Activated CD4-positive, alpha-beta T cell treated with anti-CD3 and anti-CD28 coated beads, Interleukin-2, amount 50 U/mL, for 1 hour (primary cell): ENCODE measurements around the gene RAB7B.
"Not testable (repeated sequence)": the region's sequence is repeated elsewhere in the genome, so short reads cannot be mapped to it uniquely, and the experiment has no call there.

Source experiments
- DNase-seq: peaks from one replicate; pipeline ENCODE4 v3.0.0-alpha.2; 2020

The RAB7B gene

DNA sequence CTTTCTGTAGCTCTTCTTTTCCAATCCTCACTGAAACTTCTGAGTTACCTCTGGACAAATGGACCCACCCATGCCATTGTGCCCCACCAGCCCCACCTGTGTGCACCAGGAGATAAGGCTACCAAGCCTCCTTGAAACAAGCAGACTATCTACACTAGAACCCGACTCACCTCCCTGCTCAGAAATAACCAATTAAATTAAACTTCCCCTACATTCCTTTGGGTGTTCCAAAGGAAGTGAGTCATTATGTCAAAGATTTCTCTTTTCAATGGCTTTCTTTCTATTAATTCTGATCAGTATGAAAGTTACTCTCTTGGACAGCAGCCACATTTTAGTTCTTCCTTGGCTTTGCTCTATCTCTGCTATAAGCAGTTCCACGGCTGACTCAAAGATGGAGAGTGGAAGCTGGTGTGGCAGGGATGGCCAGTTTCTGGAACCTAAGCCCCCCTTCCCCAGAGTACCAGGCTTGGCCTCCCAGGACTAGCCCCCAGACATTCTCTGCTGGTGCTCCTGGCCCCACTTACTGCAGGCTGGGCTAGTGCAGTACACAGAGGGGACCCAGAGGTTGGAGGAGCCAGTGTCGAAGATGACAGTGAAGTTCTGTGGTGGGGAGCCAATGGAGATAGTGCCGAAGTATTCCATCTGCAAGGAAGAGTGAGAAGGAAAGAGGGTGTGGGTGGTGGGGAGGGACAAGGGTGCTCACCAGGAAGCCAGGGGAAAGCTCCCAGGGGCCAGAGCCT, 18.6 kb upstream of the RAB7B start:
- DNase-seq: no peak

DNA sequence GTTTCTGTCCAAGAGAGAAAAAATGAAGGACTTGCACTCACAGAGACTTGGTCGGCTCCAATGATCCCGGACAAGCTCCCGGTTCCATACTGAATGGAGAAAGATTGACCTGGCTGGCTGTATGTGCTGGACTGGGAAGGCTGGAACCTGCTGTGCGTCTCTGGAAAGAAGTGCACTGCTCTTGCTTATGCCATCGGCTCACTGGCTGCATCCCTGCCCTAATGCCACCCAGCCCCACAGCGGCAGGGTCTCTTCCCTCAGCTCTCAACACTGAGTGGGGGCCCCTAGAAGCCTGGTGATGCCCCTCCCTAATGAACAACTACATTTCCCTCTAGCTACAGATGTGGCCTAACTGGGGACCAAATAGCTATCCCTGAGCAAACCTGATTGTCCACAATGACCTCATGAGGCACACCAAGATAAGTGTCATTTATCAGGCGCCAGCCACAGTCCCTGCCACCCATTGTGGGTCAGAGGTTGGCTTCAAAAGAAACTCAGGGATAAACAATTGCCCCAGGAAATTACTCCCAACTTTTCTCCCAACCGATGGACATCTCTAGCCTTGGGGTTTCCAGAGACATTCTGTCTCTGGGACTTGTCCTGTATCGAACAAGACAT, 17.9 kb upstream of the RAB7B start:
- no peak for DNase-seq

DNA sequence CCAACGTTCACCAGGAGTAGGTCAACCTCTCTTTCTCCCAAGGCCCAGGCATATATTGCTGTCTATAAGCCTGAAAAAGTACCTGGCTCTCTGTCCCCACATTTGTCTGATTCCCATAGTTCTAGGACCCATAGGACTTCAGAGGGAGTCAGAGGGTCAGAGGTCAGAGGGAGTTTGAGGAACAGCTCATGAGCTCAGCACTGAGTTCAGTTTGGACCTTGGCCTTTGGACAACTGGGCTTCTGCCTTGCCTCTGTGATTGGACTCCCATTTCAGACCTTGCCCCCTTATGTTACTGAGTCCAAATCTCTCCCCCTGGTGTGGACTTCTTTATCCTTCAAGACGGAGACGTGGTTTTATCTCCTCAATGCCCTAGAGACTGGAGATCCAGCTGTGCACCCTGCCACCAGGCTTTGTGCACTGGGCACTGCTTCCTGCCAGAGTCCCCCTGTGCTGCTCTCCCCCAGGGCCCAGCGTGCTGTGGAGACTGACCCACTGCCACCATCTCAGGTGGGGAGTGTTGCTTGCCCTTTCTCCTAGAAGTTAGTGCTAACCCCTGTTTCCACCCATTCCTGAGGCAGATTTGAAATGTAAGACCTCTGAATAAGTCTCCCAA, 17.3 kb upstream of the RAB7B start:
- DNase-seq: no peak

GRCh38 chr1:206015071-206015470, 11.9 kb upstream of the RAB7B start:
- no peak for DNase-seq

DNA sequence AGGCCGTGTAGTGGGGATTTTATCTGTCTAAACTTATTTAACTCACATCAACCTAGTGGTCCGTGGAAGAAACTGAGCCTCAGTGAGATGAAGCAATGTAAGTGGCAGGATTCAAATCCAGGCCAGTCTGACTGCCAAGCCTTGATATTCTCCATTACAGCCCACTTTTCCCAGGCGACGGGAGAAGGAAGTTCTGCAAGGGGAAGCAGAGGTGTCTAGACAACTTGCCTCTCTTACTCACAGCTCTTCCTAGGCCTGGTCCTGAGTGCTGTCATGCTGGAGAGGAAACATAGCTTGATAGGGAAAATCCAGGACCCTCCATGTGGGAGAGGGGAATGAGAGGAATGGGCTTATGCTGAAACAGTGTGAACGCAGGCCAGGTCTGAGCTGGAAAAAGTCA, 11.4 kb upstream of the RAB7B start:
- no peak for DNase-seq

DNA sequence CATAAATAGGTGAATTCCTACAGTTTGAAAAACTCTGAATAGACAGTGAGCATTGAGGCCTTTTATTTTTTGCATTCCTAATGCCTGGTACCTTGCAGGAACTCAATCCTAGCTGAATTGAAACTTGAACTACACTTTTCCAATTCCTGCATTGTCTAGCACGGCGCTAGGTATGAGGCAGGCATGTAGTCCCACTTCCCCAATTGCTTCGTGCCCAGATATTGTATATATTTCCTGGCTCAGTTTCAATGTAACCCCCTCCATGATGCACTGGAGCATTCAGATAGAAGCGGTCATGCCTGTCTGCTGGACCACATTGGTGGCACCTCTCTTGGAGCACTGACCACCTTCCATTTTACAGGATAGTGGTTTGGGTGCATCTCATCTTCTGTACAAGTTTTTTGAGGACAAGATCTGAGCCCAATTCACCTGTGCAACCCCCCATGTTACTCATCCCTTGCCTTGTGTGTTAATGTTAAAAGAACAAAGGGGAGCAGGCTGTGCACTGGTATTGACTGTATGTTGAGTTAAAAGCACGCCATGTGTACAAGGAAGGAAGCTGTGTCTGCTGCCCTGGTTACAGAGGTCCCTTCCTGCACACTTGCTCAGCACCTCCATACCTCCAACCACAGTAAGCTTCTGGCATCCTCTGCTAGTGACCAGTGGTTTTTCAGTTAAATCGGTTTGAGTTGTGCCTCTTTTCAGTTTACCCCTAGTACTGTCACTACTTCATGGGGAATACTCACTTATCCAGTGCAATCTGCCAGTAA, 10.0 kb upstream of the RAB7B start:
- no peak for DNase-seq

DNA sequence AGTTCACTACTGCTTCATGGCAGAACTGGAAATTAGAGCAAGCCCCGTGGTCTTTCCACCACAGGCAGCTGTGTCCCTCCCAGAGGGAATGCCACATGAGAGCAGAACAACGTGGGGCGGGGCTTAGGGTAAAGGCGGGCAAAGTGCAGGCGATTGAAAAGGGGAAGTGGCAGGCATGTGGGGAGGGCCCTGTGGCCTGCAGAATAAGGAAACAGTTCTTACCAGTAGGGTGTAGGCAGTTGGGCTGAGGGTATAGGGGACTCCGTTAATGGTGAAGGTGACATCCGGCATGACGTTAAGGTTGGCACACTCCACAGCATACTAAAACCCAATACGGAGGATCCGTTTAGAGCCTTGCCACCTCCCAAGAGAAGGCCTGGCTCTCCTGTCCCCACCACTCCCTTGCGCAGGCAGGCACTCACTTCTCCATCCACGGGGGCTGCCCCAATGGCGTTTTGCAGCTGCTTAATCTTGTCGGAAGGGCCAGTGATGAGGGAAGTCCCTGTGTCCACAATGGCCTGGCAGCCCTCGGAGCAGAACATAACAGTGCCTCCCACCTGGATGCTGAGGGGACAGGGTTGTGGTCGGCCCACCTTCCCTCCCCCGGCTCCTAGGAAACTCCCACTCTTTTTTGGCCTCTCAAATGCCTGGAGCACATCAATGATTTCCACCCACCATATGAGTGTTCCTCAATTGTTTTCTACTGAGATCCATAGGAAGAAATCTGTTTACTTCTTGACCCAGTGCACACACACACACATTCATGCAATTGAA, 9.1 kb upstream of the RAB7B start:
- DNase-seq: no peak

DNA sequence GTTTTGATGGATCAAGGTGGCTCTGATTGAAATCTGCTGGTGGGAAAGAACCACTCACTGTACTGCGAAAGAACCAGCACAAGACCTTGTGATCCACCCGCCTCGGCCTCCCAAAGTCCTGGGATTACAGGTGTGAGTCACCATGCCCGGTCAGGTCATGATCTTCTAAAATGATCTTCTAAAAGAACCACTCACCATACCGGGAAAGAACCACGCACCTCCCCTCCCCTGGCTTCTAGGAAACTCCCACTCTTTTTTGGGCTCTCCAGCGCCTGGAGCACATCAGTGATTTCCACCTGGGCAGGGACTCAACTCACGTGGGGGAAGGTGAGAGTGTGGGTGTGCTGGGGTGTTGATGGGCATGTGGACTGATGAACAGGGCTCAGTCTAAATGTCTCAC, 7.9 kb upstream of the RAB7B start:
- no peak for DNase-seq

DNA sequence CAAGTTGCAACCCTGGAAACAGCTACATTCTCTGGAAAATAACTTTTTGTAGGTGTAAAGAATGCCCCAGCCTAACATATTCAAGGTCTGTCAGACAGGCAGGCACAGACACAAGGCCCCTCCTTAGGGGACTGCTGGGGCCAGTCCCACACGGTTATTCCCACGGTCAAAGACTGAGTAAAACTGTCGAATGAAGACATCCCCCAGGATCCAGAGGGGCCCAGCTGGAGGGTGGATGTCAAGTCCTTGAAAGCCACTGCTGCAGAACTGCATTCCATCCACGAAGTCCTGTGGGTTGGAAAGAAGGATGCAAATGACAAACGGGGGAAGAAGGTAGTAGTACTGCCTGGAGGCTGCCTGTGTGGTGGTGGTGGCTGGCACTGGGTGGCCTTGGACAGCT, 6.9 kb upstream of the RAB7B start:
- no peak for DNase-seq

DNA sequence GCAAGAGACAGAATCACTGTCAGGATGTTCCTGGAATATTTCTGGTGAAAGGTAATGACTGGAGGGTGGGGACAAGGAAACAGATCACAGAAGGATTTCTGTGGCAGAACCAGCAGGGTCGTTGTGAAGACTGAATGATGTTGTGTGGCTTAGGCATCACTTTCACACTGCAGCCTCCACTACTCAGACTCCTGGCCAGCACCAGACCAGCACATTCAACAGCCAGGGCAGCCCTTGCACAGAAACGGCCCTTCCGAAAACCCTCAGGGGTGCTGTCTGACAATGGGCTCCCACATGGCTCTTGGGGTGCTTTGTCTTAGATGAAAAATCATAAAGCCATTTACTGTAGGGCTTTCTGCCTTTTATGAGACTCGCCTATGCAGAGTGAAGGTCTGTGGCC, 3.8 kb upstream of the RAB7B start:
- DNase-seq: no peak

DNA sequence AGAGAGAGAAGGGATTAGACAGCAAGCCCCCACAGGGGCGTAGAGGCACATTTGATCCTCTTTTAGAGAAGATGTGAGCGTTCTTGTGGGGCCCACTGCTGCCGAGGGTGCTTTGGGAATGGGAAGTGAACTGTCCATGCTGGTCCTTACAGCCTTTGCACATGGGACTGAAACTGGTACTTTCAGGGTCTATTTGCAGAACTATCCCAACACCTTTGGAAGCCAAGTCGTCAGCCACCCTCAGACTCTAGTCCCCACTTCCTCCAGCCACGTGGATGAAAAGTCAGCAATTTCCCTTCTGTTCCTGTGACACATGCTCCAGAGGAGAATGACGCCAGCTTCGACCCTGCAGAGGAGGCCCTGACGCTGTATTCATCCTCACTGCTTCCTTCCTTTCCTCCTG, 2.6 kb upstream of the RAB7B start:
- DNase-seq: no peak

DNA sequence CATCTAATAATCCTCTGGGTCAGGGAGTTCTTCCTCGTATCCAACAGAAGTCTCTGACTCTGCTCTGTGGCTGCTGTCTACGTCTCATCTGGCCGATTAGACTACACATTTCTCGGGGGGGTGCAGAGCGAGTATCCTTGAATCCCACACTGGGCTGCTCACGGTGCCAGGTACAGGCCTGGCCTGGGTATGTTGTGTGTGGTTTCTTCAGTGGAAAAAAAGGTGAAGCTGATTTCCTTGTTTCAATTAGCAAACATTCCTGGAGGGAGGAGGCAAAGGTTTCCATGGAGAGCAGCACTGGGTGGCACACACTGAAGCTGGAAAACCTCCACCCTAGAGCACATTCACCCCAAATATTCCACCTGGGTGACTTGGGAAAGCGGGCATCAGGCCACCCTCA, 2.0 kb upstream of the RAB7B start:
- DNase-seq: no peak

- no peak for DNase-seq
These were observed 1.6 kb upstream of the RAB7B start for GRCh38 chr1:206004826-206005225.

GRCh38 chr1:206003854-206004800, 932 bp upstream of the RAB7B start:
- DNase-seq: no peak

DNA sequence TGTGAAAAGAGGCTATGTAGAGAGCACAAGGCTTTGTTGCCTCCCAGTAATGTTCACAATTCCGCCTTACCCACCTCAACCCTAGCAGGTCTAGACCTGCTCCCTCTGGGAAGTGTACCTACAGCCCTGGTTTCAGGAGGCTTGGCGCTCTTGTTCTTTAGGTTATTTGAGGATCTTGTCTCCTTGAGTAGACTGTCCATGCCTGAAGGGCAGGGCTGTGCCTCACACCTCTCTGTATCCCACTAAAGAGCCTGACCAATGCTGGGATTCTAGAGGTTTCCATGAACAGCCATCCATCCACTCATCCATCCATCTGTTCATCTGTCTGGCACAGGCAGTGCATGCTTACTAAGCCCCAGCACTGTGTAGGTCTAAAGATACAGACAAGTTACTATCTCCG, 1.0 kb downstream of the RAB7B start:
- no peak for DNase-seq

- no peak for DNase-seq
These were observed 1.7 kb downstream of the RAB7B start for GRCh38 chr1:206001476-206001888.

DNA sequence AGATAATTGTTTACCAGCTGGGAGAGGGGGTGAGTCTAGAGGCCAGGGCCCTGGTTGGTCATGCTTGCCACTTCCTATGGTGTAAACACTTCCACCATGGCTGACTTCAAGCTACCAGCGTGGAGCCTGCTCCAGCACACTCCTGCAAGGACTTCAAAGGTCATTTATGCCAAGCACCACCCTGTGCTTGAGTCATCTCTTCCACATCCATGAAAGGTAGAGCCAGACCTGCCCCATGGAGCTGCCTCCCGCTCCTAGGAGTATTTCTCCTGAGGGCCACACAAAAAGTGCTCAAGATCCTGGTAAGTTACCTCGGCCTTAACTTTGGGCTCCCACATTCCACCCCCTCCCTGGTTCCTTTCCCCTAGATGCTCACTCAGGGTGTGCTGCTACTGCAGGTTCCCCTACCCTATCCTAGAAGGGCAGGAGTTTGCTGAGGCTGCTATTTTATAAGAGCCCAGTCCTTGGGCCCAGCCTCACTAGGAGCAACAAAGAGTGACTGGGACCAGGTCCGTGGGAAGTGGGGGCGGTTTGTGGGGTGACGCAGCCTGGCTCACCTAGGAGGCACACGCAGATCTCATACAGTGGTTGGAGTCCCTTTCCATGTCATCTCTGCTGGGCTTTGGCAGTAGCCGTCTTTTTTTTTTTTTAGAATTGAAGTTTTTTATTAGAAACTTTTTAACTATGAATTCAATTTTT, 2.4 kb downstream of the RAB7B start:
- no peak for DNase-seq

DNA sequence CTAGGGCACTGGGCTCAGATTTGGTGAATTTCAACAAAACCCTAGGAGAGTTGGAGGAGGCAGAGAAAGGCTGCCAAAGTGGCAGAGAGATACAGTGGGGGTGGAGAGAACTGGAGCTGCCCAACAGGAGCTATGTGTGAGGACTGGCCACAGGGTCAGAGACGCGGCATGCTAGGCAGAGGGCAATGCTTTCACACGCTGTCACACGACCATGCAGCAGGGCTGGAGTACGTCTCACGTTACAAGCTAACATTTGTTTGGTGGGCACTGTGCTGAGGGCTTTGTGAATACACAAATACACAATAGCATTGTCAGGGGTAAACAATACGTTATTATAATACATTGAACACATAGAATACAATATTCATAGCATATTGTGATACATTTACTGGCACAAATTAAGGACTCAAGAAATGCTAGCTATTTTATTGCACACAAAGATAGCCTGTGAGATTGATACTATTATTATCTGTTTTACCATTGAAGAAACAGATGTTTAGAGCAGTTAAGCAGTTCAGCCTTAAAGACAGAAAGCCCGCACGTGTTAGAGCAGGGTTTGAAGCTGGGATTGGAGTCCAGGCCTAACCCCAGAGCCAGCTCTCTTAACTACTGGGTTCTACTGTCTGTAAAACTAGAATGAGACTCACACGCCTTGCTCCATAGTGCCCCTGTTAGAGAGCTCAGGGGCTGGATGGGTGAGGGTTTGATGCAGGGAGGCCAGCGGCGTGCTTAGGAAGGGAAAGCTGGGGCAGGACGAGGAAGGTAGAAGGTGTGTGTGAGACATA, 4.5 kb downstream of the RAB7B start:
- no peak for DNase-seq

DNA sequence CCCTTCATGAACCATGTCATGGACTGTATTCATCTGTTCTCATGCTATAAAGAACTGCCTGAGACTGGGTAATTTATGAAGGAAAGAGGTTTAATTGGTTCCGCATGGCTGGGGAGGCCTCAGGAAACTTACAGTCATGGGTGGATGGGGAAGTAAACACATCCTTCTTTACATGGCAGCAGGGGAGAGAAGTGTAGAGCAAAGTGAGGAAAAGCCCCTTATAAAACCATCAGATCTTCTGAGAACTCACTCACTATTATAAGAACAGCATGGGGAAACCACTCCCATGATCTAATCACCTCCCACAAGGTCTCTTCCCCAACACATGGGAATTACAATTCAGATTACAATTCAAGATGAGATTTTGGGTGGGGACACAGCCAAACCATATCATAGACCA, 6.6 kb downstream of the RAB7B start:
- not testable (repeated sequence) for DNase-seq

DNA sequence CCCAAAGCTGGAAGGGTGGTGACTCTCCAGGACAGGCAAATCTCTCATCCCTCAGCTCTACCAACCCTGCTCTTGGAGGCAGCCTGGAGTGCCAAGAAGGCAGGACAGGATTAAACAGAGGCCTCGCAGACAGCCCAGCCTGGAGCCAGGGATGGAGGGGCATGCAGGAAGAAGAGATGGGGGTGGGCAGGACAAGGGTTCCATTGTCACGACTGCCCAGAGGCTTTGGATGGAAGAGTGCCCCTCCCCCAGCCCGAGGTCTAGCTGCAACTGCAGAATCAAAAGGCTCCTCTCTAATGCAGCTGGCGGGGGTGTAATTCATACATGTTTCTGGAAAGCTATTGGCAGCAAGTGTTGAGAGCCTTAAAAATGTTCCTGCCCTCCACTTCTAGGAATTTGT, 8.8 kb downstream of the RAB7B start:
- no peak for DNase-seq
